ENCODE measurements around the gene ALG14.

The ALG14 gene

DNA sequence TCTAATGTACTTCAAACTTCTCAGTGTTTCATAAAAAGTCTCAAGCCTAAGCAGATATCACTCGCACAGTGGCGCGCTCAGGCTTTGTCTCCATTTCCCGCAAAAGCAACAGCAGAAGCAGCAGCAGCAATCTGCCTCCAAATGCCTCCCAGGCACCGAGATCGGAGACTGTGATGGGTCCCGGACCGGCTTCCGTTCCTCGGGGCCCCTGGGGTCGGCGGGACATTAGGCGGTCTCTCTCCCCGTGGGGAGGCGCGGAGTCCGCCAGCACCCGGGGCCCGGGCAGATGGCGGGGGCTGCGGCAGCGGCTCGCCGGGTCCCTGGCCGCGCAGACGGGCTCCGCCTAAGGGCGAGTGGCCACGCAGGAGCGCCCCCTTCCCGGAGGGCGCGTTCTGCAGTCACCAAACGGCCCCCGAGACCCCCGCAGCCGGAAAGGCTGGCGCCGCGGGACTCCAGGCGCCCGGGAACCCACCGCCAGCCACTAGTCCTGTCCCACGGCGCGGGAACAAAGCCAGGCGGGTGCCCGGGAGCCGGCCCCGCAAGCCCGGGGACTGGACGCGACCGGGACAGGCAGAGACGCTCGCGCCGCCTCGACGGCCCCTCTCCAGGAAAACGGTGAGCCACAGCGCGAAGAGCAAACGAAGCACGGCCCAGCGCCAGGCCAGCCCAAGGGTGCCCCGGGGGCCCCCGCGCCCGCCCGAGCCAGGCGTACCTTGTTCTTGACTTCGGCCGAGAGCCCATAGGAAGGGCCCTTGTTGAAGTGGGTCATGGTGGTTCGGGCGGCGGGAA, 146.4 kb downstream of the ALG14 start:
- DNase-seq: peak; percentile 80

DNA sequence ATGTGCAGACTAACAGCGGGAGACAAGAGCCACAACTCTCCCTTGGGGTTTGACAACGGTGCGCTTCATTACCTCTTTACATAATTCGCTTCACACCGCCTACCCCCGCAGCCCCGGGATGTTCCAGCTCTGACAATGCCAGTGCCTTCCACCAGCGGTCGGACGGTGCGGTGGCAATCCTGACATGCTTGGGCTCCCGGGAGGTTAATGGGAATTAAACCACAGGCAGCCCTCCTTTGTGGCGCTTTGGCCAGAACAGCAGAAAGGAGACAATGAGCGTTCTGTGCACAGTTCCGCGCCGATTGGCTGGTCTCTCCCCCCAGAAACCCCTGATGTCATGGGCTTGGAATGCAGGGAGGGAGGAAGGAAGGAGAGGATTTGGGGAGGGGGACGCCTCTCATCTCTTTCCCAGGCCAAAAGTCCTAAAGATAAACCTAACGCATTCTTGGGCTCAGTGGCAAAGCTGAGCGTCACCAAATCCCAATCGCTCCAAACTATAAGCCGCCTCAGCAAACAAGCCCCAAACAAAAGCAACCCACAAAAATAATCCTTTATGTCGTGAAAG, 147.1 kb downstream of the ALG14 start:
- peak; percentile 94 for DNase-seq

DNA sequence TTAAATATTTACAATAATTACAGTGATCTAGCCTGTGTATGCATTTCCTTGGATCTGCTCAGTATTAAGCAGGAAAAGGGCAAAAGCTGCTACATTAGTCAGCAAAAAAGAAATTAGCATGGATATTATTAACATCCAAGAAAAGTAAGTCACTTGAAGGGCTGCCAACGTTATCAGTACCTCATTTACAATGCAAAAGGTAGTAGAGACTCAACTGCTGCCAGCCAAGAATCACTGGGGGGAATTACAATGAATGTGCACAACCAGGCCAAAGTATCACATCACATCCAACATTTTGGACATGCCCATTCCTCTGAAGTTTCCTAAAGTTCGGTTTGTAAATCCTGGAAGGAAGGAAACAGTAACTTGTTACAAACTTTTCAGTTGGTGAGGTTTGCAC, 147.7 kb downstream of the ALG14 start:
- no peak for DNase-seq
